B cell (primary cell): Measurements from ENCODE around the gene CHMP1A. TPM values are rescaled to one million over a fixed set of nuclear protein-coding genes. Genes with fewer than 3 reads are reported as not detected.

Experiments used
- ATAC-seq: fragments of 200-7000 bp; cut with Tn5 transposase; one replicate; pipeline ENCODE4 v1.10.0; 2021; ENCODE audit warnings: low read depth, mild to moderate bottlenecking, moderate number of reproducible peaks, moderate library complexity
- CTCF ChIA-PET: fragments of 350-600 bp; sonication (Branson Sonifier 250); formaldehyde crosslinking; loops from one replicate; lab custom pipeline; 2021; ENCODE audit warnings: antibody characterized with exemption, inconsistent platforms; lab: Charles Lee
- POLR2A ChIA-PET: fragments of 350-600 bp; sonication (Branson Sonifier 250); formaldehyde crosslinking; loops from one replicate; lab custom pipeline; 2021; ENCODE audit warnings: antibody characterized with exemption; lab: Charles Lee
- DNase-seq: peaks from one replicate; pipeline ENCODE4 v3.0.0; 2013
- H2AFZ ChIP-seq: 2 replicates; pipeline ENCODE4 v1.6.1; 2012; ENCODE audit warnings: mild to moderate bottlenecking, low read depth, low read length; ENCODE audit not compliant: insufficient read depth, poor library complexity, severe bottlenecking
- H3K27ac ChIP-seq, 2 donors: 1 replicate in 1 of 2; 2 replicates in 1 of 2; pipeline ENCODE4 v1.5.1; 2012 to 2013; ENCODE audit warnings: low read length in 2 of 2, mild to moderate bottlenecking in 2 of 2, moderate library complexity in 1 of 2
- H3K27me3 ChIP-seq, 4 experiments: fragments of 200-600 bp in 1 of 4; sonication (generic) in 1 of 4; replicated peaks in 1 of 4; 1 replicate in 2 of 4; 2 replicates in 2 of 4; pipeline versions ENCODE4 v1.6.1 to v1.7.0; 2013 to 2016; ENCODE audit warnings: low read length in 3 of 4, mild to moderate bottlenecking in 2 of 4, mixed read lengths in 1 of 4, moderate library complexity in 1 of 4; ENCODE audit not compliant: insufficient read depth in 4 of 4, control insufficient read depth in 3 of 4; ENCODE audit errors: control extremely low read depth in 1 of 4
- H3K36me3 ChIP-seq, 2 experiments: replicated peaks in 1 of 2; 1 replicate in 1 of 2; 2 replicates in 1 of 2; pipeline versions ENCODE4 v1.6.1 to v1.7.1; 2013; ENCODE audit warnings: low read length in 1 of 2; ENCODE audit not compliant: insufficient read depth in 2 of 2, control insufficient read depth in 1 of 2; ENCODE audit errors: control extremely low read depth in 1 of 2, extremely low read depth in 1 of 2
- H3K4me1 ChIP-seq, 2 donors: fragments of 200-600 bp in 1 of 2; sonication (generic) in 1 of 2; 1 replicate in 1 of 2; 2 replicates in 1 of 2; pipeline versions ENCODE4 v1.5.1 to v1.6.1; 2013 to 2017; ENCODE audit warnings: low read length in 2 of 2; ENCODE audit not compliant: control insufficient read depth in 2 of 2, insufficient read depth in 2 of 2
- H3K4me2 ChIP-seq: replicated peaks from 2 replicates; pipeline ENCODE3; 2012; ENCODE audit warnings: mild to moderate bottlenecking, low read depth, low read length; ENCODE audit not compliant: poor library complexity, severe bottlenecking
- H3K4me3 ChIP-seq, 5 experiments: fragments of 200-600 bp in 1 of 5; sonication (generic) in 1 of 5; 1 replicate in 3 of 5; 2 replicates in 2 of 5; pipeline versions ENCODE4 v1.5.1 to v1.7.0; 2011 to 2016; ENCODE audit warnings: low read length in 4 of 5, mild to moderate bottlenecking in 4 of 5, low read depth in 2 of 5, control low read depth in 1 of 5, moderate library complexity in 1 of 5; ENCODE audit not compliant: insufficient read depth in 1 of 5; ENCODE audit errors: control extremely low read depth in 1 of 5, extremely low read depth in 1 of 5
- H3K79me2 ChIP-seq: fragments of 200-600 bp; sonication (generic); one replicate; pipeline ENCODE4 v1.6.0; 2016; ENCODE audit warnings: low read length; ENCODE audit not compliant: control insufficient read depth, insufficient read depth
- H3K9ac ChIP-seq: fragments of 200-600 bp; sonication (generic); 2 replicates; pipeline ENCODE4 v1.6.1; 2017; ENCODE audit warnings: mild to moderate bottlenecking, low read length, moderate library complexity
- H3K9me3 ChIP-seq, 3 donors: one replicate each; pipeline versions ENCODE4 v1.6.1 to v1.7.1; 2013; ENCODE audit warnings: low read length in 2 of 3; ENCODE audit not compliant: control insufficient read depth in 2 of 3, insufficient read depth in 1 of 3; ENCODE audit errors: control extremely low read depth in 1 of 3
- H4K20me1 ChIP-seq: 2 replicates; pipeline ENCODE4 v1.6.0; 2012; ENCODE audit warnings: mild to moderate bottlenecking, low read length; ENCODE audit not compliant: insufficient read depth, control insufficient read depth, poor library complexity, severe bottlenecking
- H3K27ac Mint-ChIP-seq: one replicate; pipeline ENCODE4 v1.8.0; 2021; ENCODE audit warnings: mixed read lengths
- H3K27me3 Mint-ChIP-seq: one replicate; pipeline ENCODE4 v1.8.0; 2021; ENCODE audit warnings: mixed read lengths
- H3K4me1 Mint-ChIP-seq: one replicate; pipeline ENCODE4 v1.8.0; 2021; ENCODE audit warnings: mixed read lengths
- H3K4me3 Mint-ChIP-seq: one replicate; pipeline ENCODE4 v1.8.0; 2021; ENCODE audit warnings: mixed read lengths
- H3K9me3 Mint-ChIP-seq: one replicate; pipeline ENCODE4 v1.8.0; 2022; ENCODE audit warnings: mixed read lengths; ENCODE audit not compliant: insufficient read depth
- CTCF ChIP-seq: fragments of 200-600 bp; IDR thresholded peaks from one replicate; pipeline ENCODE4 v1.8.0; 2022; ENCODE audit warnings: antibody characterized with exemption, mild to moderate bottlenecking
- EZH2 ChIP-seq: IDR thresholded peaks from 2 replicates; pipeline ENCODE4 v1.6.1; 2012; ENCODE audit warnings: borderline replicate concordance, low read depth, mild to moderate bottlenecking, moderate library complexity, low read length; ENCODE audit not compliant: insufficient read depth, poor library complexity, severe bottlenecking
- WGBS: methylation state at CpG from one replicate; pipeline ENCODE4 v1.1.5; 2013; ENCODE audit warnings: missing lambda C conversion rate; ENCODE audit not compliant: insufficient coverage; 5-methylcytosine and 5-hydroxymethylcytosine counted together
- intact Hi-C: fragments of 100-400 bp; cut with micrococcal nuclease; formaldehyde crosslinking; loops from one replicate; pipeline ENCODE4 v1.10.0; 2022
- polyA plus RNA-seq: library from polyadenylated mRNA; depleted of rRNA; stranded (reverse); fragments of >200 nt; gene quantifications from 2 replicates; pipeline ENCODE4 v1.2.3, GENCODE V29; 2012
- total RNA-seq, 2 donors: library from RNA; stranded (reverse); fragments of 120-200 nt in 1 of 2; gene quantifications; 1 replicate in 1 of 2; 2 replicates in 1 of 2; pipeline versions ENCODE4 v1.2.3 to v1.2.4, GENCODE V29; 2013 to 2022

Gene CHMP1A
- total and polyA plus RNA-seq, 2 donors (not counting 1 experiment from before 2014, with no cell fraction given) = 80.4 to 88.1 TPM

- Mint-ChIP-seq H3K4me3 (no peak overlapping the region), H3K27me3 (no peaks in the 10 kb centered on the region), H3K27ac (no peak overlapping the region), H3K9me3 (no peaks in the 10 kb centered on the region), H3K4me1 (peaks cover 9% of the 10 kb centered on the region)
- Histone ChIP-seq H3K79me2 (no peaks in the 10 kb centered on the region), H3K27ac (no peak overlapping the region), H3K27me3 (no peaks in the 10 kb centered on the region), H4K20me1 (no peaks in the 10 kb centered on the region), H3K36me3 (peaks cover 3 to 19% of the 10 kb centered on the region in 2 experiments), H3K9ac (no peak overlapping the region), H2AFZ (no peak overlapping the region), H3K4me3 (no peak overlapping the region), H3K4me1 (peaks cover 0 to 6% of the 10 kb centered on the region in 2 donors), H3K4me2 (peak overlapping the region; percentile 62), H3K9me3 (no peaks in the 10 kb centered on the region)
- DNase-seq (no peak), ATAC-seq (no peak)
- WGBS = 52% methylated on average over 9 of the region's 14 CpGs
- CTCF ChIA-PET = interaction anchor here (1.4 to 1.8 kb wide), 3 partner anchors 8 to 39 kb away, joined by 3 to 6 read pairs (median 4); no protein-coding TSS in a partner anchor
- intact Hi-C loops = no loop called here
- TF ChIP-seq EZH2 (no peak), CTCF (peak; percentile 12)
- POLR2A ChIA-PET = no interaction called here
Observed at GRCh38 chr16:89641458-89642119, 15.9 kb downstream of the CHMP1A start.

GRCh38 chr16:89639385-89639784 lies 18.1 kb downstream of the CHMP1A start:
- DNase-seq = no peak
- Histone ChIP-seq H3K27ac (no peak overlapping the region), H3K4me3 (no peak overlapping the region), H3K27me3 (peaks cover 0 to 3% (median 0%) of the 10 kb centered on the region in 4 experiments), H3K36me3 (peaks cover 0 to 2% of the 10 kb centered on the region in 2 experiments), H3K4me2 (no peak overlapping the region), H2AFZ (no peak overlapping the region), H3K9me3 (no peaks in the 10 kb centered on the region), H4K20me1 (no peaks in the 10 kb centered on the region), H3K4me1 (peaks cover 0 to 6% of the 10 kb centered on the region in 2 donors), H3K9ac (no peak overlapping the region), H3K79me2 (no peaks in the 10 kb centered on the region)
- intact Hi-C loops = no loop called here
- 100% methylated on average over 6 of the region's 6 CpGs for WGBS
- peaks cover 9% of the 10 kb centered on the region for H3K4me1 Mint-ChIP-seq
- POLR2A ChIA-PET = no interaction called here
- ATAC-seq = no peak
- no peaks in the 10 kb centered on the region for H3K9me3 Mint-ChIP-seq
- no peak overlapping the region for H3K27ac Mint-ChIP-seq
- TF ChIP-seq CTCF (no peak), EZH2 (no peak)
- H3K4me3 Mint-ChIP-seq = no peak overlapping the region
- H3K27me3 Mint-ChIP-seq = no peaks in the 10 kb centered on the region
- CTCF ChIA-PET = no interaction called here
